Astrocyte of the spinal cord (primary cell): ENCODE measurements around the gene GPR108.

ENCODE experiments used
- DNase-seq: peaks from one replicate; pipeline ENCODE4 v3.0.0; 2011; ENCODE audit warnings: low read depth, low spot score
- H3K4me3 ChIP-seq: 2 replicates; pipeline ENCODE4 v1.5.1; 2011; ENCODE audit warnings: low read depth, mild to moderate bottlenecking, low read length, moderate library complexity
- in situ Hi-C: cut with HindIII; loops from 2 replicates; pipeline ENCODE4 v1.10.0; 2017; ENCODE audit warnings: low sequenced_read_pairs
- TF ChIP-seq, protein P1 (sequence below): IDR thresholded peaks from 2 replicates; pipeline ENCODE4 v1.5.1; 2012; ENCODE audit warnings: low read depth, mild to moderate bottlenecking, low read length, inconsistent platforms

Gene GPR108

GRCh38 chr19:6760606-6761005, 23.2 kb upstream of the GPR108 start:
- TF ChIP-seq, protein P1, sequence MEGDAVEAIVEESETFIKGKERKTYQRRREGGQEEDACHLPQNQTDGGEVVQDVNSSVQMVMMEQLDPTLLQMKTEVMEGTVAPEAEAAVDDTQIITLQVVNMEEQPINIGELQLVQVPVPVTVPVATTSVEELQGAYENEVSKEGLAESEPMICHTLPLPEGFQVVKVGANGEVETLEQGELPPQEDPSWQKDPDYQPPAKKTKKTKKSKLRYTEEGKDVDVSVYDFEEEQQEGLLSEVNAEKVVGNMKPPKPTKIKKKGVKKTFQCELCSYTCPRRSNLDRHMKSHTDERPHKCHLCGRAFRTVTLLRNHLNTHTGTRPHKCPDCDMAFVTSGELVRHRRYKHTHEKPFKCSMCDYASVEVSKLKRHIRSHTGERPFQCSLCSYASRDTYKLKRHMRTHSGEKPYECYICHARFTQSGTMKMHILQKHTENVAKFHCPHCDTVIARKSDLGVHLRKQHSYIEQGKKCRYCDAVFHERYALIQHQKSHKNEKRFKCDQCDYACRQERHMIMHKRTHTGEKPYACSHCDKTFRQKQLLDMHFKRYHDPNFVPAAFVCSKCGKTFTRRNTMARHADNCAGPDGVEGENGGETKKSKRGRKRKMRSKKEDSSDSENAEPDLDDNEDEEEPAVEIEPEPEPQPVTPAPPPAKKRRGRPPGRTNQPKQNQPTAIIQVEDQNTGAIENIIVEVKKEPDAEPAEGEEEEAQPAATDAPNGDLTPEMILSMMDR: no peak
- DNase-seq: no peak
- no peak overlapping the region for H3K4me3 ChIP-seq
- in situ Hi-C loops: no loop called here

DNA sequence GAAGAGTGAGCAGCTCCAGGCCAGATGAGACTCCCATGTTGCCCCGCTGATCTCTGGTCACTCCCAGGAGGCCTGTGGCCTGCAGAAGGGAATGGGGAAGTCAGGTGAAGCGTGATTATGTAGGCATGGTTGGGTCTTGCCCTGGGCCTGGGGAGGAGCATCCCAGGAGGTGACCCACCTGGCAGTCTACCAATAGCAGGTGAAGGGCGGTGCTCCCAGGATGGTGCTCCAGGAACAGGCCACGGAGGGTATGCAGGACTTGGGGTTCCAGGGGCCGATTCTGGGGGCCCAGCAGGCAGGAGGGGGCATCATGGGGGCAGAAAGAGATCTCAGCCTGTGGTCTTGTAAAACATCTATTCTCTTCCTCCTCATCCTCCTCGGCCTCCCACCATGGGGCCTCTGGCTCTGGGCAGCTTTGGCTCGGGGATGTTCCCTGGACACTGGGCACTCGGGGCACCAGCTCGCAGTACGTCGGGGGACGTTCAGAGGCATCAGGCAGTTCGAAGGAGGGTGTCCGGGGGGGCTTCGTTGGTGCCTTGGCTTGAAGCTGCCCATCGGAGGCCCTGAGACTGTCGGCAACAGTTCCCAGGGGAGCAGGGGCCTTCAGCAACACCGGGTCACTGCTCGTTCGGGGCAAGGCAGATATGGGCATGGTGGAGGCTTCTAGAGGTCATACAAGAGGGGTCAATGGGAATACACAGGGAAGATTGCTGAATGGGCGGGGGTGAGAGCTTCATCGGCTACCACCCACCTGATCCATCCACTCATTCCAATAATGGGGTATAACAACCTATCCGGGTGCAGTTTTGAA, 17.5 kb upstream of the GPR108 start:
- no peak for DNase-seq
- in situ Hi-C loops: no loop called here
- H3K4me3 ChIP-seq: no peak overlapping the region
- TF ChIP-seq, protein P1: no peak

DNA sequence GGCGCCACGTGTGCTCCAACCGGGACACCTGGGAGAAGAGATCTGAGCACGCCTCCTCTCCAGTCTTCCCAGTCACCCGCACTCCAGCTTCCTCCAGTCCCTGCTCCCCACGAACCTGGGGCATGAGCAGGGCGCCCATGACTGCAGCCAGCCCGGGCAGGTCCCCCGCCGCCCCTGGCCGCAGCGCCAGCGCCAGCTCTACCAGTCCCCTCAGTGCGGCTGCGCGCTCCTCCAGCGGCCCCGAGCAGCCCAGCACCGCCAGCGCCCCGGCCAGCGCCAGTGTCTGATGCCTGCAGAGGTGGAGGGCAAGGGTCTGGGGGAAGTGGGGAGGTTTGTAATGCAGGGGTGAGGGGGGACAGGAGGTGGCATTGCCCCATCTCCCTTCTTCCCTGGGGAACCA, 16.8 kb upstream of the GPR108 start:
- in situ Hi-C loops: no loop called here
- TF ChIP-seq, protein P1: no peak
- no peak for DNase-seq
- no peak overlapping the region for H3K4me3 ChIP-seq

DNA sequence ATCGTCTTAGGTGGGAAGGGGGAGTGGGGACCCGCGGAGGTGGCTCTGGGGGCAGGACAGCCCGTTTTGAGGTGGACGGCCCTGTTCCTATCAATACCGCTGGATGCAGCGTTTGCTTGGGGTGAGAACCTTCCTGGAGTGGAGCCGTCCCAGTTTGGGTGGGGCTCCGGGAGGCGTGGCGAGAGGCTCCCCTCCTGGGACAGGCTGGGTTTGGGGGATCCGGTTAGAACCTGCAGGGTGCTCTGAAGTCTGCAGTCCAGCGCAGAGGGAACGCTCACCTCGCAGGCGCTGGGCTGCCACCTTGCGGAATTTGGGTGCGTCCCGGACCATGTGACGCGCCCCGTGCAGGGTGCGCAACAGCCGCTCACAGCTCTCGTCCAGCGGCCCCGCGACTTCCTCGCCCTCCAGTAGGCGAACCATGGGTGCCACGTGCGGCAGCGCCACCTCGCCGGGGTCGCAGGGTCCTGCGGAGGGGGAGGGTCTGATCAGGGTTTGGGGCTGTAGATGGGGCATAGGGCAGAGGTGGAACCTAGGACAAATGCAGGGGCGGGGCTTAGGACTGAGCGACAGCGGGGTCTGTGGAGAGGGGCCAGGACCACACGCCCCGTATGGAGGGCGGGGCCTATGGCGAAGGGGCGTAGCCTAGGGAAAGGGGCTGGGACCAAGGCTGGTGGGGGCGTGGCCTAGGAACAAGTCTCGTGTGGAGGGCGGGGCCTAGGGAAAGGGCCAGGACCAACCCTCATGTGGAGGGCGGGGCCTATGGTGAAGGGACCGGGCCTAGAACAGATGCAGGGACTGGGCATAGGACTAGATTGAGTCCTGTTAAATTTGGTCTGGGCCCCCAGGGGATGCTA, 16.0 kb upstream of the GPR108 start:
- TF ChIP-seq, protein P1: peak; percentile 38
- peak; percentile 46 for DNase-seq
- peak overlapping the region; percentile 28 for H3K4me3 ChIP-seq
- in situ Hi-C loops: no loop called here

DNA sequence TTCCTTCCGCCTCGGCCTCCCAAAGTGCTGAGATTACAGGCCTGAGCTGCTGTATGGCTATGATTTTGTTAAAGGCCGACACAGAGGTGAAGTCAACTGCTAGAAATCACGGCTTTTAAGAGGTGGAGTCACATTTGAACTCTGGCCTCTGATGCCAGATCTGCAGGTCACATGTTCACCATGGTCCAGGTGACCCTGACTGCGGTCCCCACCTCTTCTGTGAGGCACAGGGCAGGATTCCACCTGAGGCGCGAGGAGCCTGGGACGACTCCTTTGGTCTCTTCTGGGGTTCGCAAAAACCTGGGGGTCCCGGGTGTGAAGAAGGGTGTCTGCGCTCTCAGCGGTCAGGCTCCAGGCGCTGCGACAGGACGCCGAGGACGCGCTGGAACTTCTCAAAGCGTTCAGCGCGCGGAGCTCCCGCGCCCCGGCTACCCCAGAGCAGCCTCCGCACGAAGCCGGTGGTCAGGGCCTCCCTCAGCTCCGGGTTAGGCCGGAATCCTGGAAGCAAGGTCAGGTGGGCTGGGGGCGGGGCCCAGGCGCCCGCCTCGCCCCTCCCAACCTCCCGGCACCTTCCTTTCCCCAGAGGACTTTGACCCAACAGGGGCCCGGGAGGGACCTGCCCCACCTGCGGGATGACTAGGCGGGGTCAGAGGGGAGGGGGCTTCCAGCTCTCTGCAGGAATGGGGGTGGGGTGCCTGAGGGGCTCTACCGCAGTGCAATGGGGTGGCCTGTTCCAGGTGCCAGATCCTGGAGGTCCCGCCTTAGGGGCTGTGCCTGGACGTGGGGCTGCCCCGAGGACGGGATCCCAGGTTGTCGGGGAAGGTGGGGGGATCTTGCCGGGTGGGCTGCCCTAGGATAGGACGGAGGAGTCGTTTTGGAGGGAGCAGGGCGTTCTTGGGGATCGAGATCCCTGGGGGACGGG, 15.1 kb upstream of the GPR108 start:
- H3K4me3 ChIP-seq: peak overlapping the region; percentile 28
- TF ChIP-seq, protein P1: no peak
- no peak for DNase-seq
- in situ Hi-C loops: no loop called here

DNA sequence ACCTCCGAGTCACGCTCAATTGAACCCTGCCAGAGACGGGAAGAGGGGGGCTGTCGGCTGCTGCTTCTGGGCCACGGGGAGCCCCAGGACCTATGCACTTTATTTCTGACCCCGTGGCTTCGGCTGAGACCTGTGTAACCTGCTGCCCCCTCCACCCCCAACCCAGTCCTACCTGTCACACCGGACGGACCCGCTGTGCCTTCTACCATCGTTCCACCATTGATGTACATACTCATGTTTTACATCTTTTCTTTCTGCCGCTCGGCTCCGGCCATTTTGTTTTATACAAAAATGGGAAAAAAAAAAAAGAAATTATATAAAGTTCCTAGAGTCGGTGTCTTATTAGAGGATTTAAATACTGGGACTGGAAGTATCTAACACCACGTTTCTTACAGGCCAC, 13.8 kb upstream of the GPR108 start:
- no peak overlapping the region for H3K4me3 ChIP-seq
- in situ Hi-C loops: no loop called here
- DNase-seq: no peak
- TF ChIP-seq, protein P1: no peak
